Kidney epithelial cell (primary cell): Measurements from ENCODE around the gene SARS1. TPM values are rescaled to one million over a fixed set of nuclear protein-coding genes. Genes with fewer than 3 reads are reported as not detected.

Source experiments
- DNase-seq: peaks from one replicate; pipeline ENCODE4 v3.0.0-alpha.2; 2010; ENCODE audit warnings: low read depth
- H3K27me3 ChIP-seq: 2 replicates; pipeline ENCODE4 v1.6.0; 2011; ENCODE audit warnings: low read length; ENCODE audit not compliant: control insufficient read depth, insufficient read depth
- H3K36me3 ChIP-seq: 2 replicates; pipeline ENCODE4 v1.5.1; 2011; ENCODE audit warnings: low read length; ENCODE audit not compliant: control insufficient read depth, insufficient read depth
- H3K4me3 ChIP-seq: 2 replicates; pipeline ENCODE4 v1.5.1; 2011; ENCODE audit warnings: low read depth, mild to moderate bottlenecking, control low read depth, low read length
- total RNA-seq: library from RNA; depleted of rRNA; stranded (reverse); fragments of >200 nt; gene quantifications from 2 replicates; pipeline ENCODE4 v1.2.3, GENCODE V29; 2015
- TF ChIP-seq, protein P1 (sequence below): IDR thresholded peaks from 2 replicates; pipeline ENCODE4 v1.5.1; 2011; ENCODE audit warnings: mild to moderate bottlenecking, moderate library complexity, low read length, control low read depth, inconsistent platforms; ENCODE audit not compliant: insufficient read depth, poor library complexity, severe bottlenecking

SARS1 gene
- total RNA-seq, 1 donor from 2014 or later = 411 TPM

- DNase-seq = peak; percentile 79
- Histone ChIP-seq H3K36me3 (peaks cover 4% of the 10 kb centered on the region), H3K4me3 (peak overlapping the region; percentile 3), H3K27me3 (no peaks in the 10 kb centered on the region)
- TF ChIP-seq, protein P1, sequence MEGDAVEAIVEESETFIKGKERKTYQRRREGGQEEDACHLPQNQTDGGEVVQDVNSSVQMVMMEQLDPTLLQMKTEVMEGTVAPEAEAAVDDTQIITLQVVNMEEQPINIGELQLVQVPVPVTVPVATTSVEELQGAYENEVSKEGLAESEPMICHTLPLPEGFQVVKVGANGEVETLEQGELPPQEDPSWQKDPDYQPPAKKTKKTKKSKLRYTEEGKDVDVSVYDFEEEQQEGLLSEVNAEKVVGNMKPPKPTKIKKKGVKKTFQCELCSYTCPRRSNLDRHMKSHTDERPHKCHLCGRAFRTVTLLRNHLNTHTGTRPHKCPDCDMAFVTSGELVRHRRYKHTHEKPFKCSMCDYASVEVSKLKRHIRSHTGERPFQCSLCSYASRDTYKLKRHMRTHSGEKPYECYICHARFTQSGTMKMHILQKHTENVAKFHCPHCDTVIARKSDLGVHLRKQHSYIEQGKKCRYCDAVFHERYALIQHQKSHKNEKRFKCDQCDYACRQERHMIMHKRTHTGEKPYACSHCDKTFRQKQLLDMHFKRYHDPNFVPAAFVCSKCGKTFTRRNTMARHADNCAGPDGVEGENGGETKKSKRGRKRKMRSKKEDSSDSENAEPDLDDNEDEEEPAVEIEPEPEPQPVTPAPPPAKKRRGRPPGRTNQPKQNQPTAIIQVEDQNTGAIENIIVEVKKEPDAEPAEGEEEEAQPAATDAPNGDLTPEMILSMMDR = no peak
Observed at GRCh38 chr1:109274533-109275476, 61.1 kb downstream of the SARS1 start.

GRCh38 chr1:109275706-109276345 lies 62.1 kb downstream of the SARS1 start:
- TF ChIP-seq, protein P1 = no peak
- peaks cover 4% of the 10 kb centered on the region for H3K36me3 ChIP-seq
- peak; percentile 60 for DNase-seq

DNA sequence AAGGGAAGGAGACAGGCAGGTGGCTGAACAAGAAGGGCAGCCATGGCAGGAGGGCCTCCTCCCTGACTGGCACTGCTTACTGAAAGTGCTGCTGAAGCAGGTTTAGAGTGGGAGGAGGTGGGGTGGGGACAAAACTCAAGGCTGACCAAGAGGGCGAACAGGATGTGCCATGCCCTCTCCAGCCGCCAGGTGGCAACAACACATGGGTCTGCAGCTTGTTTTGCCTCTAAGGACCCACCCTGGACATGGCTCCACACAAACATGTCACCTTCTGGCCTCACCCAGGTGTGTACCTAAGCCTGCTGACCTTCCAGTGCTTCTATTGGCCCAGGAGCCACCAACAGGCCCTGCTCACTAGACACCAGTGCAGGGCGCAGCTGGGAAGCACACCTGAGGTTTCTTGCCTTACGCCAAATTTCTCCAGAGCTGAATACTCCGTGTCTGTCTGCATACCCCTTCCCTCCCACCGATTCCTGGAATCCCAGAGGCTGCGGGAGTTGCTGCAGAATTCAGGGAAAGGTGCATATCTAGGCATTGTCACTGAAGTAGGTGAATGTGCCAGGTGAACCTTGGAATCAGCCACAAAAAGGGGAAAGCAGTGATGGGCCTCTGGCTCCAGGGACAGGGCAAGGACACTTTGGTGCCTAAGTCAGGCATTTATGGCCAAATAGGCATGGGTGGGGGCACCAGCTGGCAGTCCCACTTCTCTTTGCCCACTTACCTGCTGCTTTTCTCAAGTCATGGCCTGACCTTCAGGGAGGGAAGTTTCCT lies 63.9 kb downstream of the SARS1 start:
- no peak overlapping the region for H3K4me3 ChIP-seq
- H3K27me3 ChIP-seq = no peaks in the 10 kb centered on the region
- DNase-seq = no peak
- TF ChIP-seq, protein P1 = peak; percentile 80
- no peaks in the 10 kb centered on the region for H3K36me3 ChIP-seq

More at GRCh38 chr1:109275706-109276345, 62.1 kb downstream of the SARS1 start:
- Histone ChIP-seq H3K4me3 (no peak overlapping the region), H3K27me3 (no peaks in the 10 kb centered on the region)

DNA sequence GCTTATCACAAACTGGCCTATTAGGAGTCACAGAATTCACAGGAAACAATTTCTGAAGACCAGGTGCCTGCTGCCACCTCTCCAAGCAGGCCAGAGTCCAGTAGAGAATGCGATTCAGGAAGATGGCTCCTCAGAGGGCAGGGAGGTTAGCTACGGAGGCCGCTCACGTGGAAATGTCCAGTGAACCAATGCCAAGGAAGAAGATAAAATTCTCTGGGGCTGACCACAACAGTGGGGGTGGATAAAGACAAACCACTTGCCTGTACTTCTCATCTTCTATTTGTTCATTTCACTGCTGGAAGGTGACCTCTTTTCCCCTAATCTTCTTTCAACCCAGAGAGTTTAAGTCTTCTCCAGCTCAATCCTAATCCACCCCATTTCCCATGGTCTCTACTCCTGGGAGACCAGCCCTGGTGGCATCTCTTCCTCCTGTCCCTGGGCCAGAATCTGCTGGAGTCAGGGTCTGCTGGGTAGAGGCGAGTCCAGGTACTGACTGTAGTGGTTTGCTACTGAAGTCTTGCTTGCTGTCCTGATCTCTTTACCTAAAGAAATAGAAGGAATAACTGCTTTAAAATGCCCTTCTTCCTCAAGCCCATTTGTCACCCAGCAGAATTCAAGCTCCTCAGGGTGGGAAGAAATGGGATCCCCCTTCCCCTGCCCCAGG lies 66.0 kb downstream of the SARS1 start:
- TF ChIP-seq, protein P1 = no peak
- Histone ChIP-seq H3K4me3 (no peak overlapping the region), H3K36me3 (no peaks in the 10 kb centered on the region), H3K27me3 (no peaks in the 10 kb centered on the region)
- no peak for DNase-seq

- no peak overlapping the region for H3K4me3 ChIP-seq
- DNase-seq = no peak
- TF ChIP-seq, protein P1 = no peak
- H3K27me3 ChIP-seq = no peaks in the 10 kb centered on the region
- H3K36me3 ChIP-seq = no peaks in the 10 kb centered on the region
Observed at GRCh38 chr1:109280862-109281261, 67.1 kb downstream of the SARS1 start.
